ENCODE data around the gene DPPA3. TPM values are rescaled to one million over a fixed set of nuclear protein-coding genes. Genes with fewer than 3 reads are reported as not detected.
"Not testable (repeated sequence)": the region's sequence is repeated elsewhere in the genome, so short reads cannot be mapped to it uniquely, and the experiment has no call there.

DPPA3 gene
- total RNA-seq, 1 donor from 2014 or later = not detected

- H3K36me3 Mint-ChIP-seq (ENCODE audit: low read depth) = no peaks in the 10 kb centered on the region
- no peaks in the 10 kb centered on the region for H3K4me1 Mint-ChIP-seq (ENCODE audit: low read depth)
- H3K4me3 Mint-ChIP-seq (ENCODE audit: low read depth) = no peak overlapping the region
- no peaks in the 10 kb centered on the region for H3K9me3 Mint-ChIP-seq
- H3K27me3 Mint-ChIP-seq (ENCODE audit: low read depth) = no peaks in the 10 kb centered on the region
- intact Hi-C loops (cut with micrococcal nuclease) = no loop called here
- DNase-seq (ENCODE audit: low spot score) = no peak
- no peak overlapping the region for H3K27ac Mint-ChIP-seq
Observed at GRCh38 chr12:7748852-7749251, 37.6 kb downstream of the DPPA3 start.

- Mint-ChIP-seq H3K36me3 (ENCODE audit: low read depth) (no peaks in the 10 kb centered on the region), H3K4me3 (ENCODE audit: low read depth) (no peak overlapping the region), H3K9me3 (no peaks in the 10 kb centered on the region), H3K27ac (no peak overlapping the region), H3K27me3 (ENCODE audit: low read depth) (no peaks in the 10 kb centered on the region), H3K4me1 (ENCODE audit: low read depth) (no peaks in the 10 kb centered on the region)
- DNase-seq (ENCODE audit: low spot score) = no peak
- intact Hi-C loops (cut with micrococcal nuclease) = no loop called here
Observed at GRCh38 chr12:7749442-7749841, 38.2 kb downstream of the DPPA3 start.

GRCh38 chr12:7750350-7750749, 39.1 kb downstream of the DPPA3 start:
- H3K27ac Mint-ChIP-seq = no peak overlapping the region
- intact Hi-C loops (cut with micrococcal nuclease) = no loop called here
- no peak overlapping the region for H3K4me3 Mint-ChIP-seq (ENCODE audit: low read depth)

GRCh38 chr12:7751394-7751793, 40.2 kb downstream of the DPPA3 start:
- no peak overlapping the region for H3K4me3 Mint-ChIP-seq (ENCODE audit: low read depth)
- H3K27me3 Mint-ChIP-seq (ENCODE audit: low read depth) = no peaks in the 10 kb centered on the region

More at GRCh38 chr12:7750350-7750749, 39.1 kb downstream of the DPPA3 start:
- no peaks in the 10 kb centered on the region for H3K9me3 Mint-ChIP-seq
- H3K27me3 Mint-ChIP-seq (ENCODE audit: low read depth) = no peaks in the 10 kb centered on the region
- H3K36me3 Mint-ChIP-seq (ENCODE audit: low read depth) = no peaks in the 10 kb centered on the region
- no peak for DNase-seq (ENCODE audit: low spot score)
- H3K4me1 Mint-ChIP-seq (ENCODE audit: low read depth) = no peaks in the 10 kb centered on the region

GRCh38 chr12:7751941-7752922, 41.0 kb downstream of the DPPA3 start:
- intact Hi-C loops (cut with micrococcal nuclease); H3K27ac Mint-ChIP-seq; H3K4me1 Mint-ChIP-seq (ENCODE audit: low read depth); H3K9me3 Mint-ChIP-seq; H3K4me3 Mint-ChIP-seq (ENCODE audit: low read depth); H3K27me3 Mint-ChIP-seq (ENCODE audit: low read depth); DNase-seq (ENCODE audit: low spot score); H3K36me3 Mint-ChIP-seq (ENCODE audit: low read depth): not testable (repeated sequence)

More at GRCh38 chr12:7751394-7751793, 40.2 kb downstream of the DPPA3 start:
- intact Hi-C loops (cut with micrococcal nuclease) = no loop called here
- Mint-ChIP-seq H3K27ac (no peak overlapping the region), H3K4me1 (ENCODE audit: low read depth) (no peaks in the 10 kb centered on the region), H3K9me3 (no peaks in the 10 kb centered on the region), H3K36me3 (ENCODE audit: low read depth) (no peaks in the 10 kb centered on the region)
- no peak for DNase-seq (ENCODE audit: low spot score)

- intact Hi-C loops (cut with micrococcal nuclease); H3K27me3 Mint-ChIP-seq (ENCODE audit: low read depth); H3K27ac Mint-ChIP-seq; H3K9me3 Mint-ChIP-seq; H3K36me3 Mint-ChIP-seq (ENCODE audit: low read depth); DNase-seq (ENCODE audit: low spot score); H3K4me3 Mint-ChIP-seq (ENCODE audit: low read depth); H3K4me1 Mint-ChIP-seq (ENCODE audit: low read depth): not testable (repeated sequence)
Observed at GRCh38 chr12:7755668-7756067, 44.4 kb downstream of the DPPA3 start.

GRCh38 chr12:7756993-7757392, 45.8 kb downstream of the DPPA3 start:
- Mint-ChIP-seq H3K27me3 (ENCODE audit: low read depth) (no peaks in the 10 kb centered on the region), H3K9me3 (no peaks in the 10 kb centered on the region), H3K4me3 (ENCODE audit: low read depth) (no peak overlapping the region), H3K4me1 (ENCODE audit: low read depth) (no peaks in the 10 kb centered on the region), H3K36me3 (ENCODE audit: low read depth) (no peaks in the 10 kb centered on the region), H3K27ac (no peak overlapping the region)
- DNase-seq (ENCODE audit: low spot score) = no peak
- intact Hi-C loops (cut with micrococcal nuclease) = no loop called here

- no peak for DNase-seq (ENCODE audit: low spot score)
- H3K4me3 Mint-ChIP-seq (ENCODE audit: low read depth) = no peak overlapping the region
- H3K36me3 Mint-ChIP-seq (ENCODE audit: low read depth) = no peaks in the 10 kb centered on the region
- H3K9me3 Mint-ChIP-seq = no peaks in the 10 kb centered on the region
- no peak overlapping the region for H3K27ac Mint-ChIP-seq
- H3K27me3 Mint-ChIP-seq (ENCODE audit: low read depth) = no peaks in the 10 kb centered on the region
- intact Hi-C loops (cut with micrococcal nuclease) = no loop called here
- H3K4me1 Mint-ChIP-seq (ENCODE audit: low read depth) = no peaks in the 10 kb centered on the region
Observed at GRCh38 chr12:7758766-7759140, 47.5 kb downstream of the DPPA3 start.

Other genes starting within 250 kb of the DPPA3 start
- gene CD163, start 207.7 kb upstream of the DPPA3 start, total RNA-seq = not detected in 2 replicates
- gene APOBEC1, start 45.5 kb upstream of the DPPA3 start, total RNA-seq = not detected in 2 replicates
- gene GDF3, start 15.7 kb upstream of the DPPA3 start, total RNA-seq = not detected in 2 replicates
- gene CLEC4C, start 35.9 kb downstream of the DPPA3 start, total RNA-seq = not detected in 2 replicates
- gene NANOGNB, start 53.8 kb downstream of the DPPA3 start, total RNA-seq = not detected in 2 replicates
- gene NANOG, start 78.0 kb downstream of the DPPA3 start, total RNA-seq = not detected in 2 replicates
- 0.05 and 0.07 TPM in 2 replicates for gene SLC2A14, start 161.5 kb downstream of the DPPA3 start, total RNA-seq
- gene SLC2A3, start 224.8 kb downstream of the DPPA3 start, total RNA-seq = 456 and 474 TPM in 2 replicates

Measured in activated T-helper 2 cell treated with anti-CD3 and anti-CD28 coated beads, Interferon-gamma antibody, Interleukin-2, Interleukin-4, amounts not matched to agents 10 μg/mL and 5 μg/mL and 100 μg/mL, durations not matched to agents 14 hours and 24 hours and 36 hours (primary cell).